T1000 (cell line): Measurements from ENCODE around the gene RNF220.
A peak's percentile ranks its signal among the peaks of the same experiment; 100 is the strongest.

Source experiments
- DNase-seq: peaks from one replicate; lab custom pipeline; 2025; ENCODE audit warnings: mixed read lengths; lab: John Stamatoyannopoulos, UW

Gene RNF220

DNA sequence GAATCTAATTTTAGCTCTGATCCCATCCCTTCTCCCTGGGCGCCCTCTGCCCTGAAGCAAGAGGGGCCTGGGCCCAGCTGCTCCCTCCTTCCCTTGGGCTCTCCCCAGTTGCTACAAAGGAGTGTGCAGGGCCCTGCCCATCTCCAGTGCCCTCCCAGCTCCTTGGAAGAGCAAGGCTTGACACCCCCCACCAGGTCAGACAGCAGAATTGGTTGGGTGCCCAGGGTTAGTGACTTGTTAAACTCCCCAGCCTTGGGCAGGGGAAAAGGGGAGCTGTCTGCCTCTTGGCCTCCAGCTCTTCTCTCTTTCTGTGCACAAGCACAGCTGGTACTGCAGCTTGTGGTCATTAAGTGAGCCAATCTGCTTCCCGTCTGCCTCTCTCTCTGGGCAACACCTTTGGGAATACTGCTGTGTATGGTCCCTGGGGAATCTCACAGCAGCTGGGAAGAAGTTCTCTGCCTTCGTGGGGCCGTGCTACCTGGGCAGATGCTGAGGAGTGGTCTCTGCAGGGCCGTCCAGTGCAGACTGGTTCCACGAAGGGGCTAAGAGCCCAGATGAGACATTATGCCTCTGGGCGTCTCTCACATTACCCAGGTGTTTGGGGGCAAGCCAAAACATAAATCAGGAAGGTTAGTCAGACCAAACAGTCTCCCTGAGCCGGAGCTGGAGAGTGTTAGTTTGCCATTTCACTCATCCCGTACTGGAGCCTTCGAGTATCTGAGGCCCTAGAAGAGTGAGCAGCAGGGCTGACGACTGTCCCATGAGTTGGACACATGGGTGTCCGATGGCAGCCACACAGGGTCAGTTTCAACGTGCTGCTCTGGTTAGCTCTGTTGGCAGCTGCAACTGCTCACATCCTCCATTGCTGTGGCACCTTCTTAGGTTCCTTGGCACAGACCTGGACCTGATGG lies 231.9 kb downstream of the RNF220 start:
- no peak for DNase-seq

DNA sequence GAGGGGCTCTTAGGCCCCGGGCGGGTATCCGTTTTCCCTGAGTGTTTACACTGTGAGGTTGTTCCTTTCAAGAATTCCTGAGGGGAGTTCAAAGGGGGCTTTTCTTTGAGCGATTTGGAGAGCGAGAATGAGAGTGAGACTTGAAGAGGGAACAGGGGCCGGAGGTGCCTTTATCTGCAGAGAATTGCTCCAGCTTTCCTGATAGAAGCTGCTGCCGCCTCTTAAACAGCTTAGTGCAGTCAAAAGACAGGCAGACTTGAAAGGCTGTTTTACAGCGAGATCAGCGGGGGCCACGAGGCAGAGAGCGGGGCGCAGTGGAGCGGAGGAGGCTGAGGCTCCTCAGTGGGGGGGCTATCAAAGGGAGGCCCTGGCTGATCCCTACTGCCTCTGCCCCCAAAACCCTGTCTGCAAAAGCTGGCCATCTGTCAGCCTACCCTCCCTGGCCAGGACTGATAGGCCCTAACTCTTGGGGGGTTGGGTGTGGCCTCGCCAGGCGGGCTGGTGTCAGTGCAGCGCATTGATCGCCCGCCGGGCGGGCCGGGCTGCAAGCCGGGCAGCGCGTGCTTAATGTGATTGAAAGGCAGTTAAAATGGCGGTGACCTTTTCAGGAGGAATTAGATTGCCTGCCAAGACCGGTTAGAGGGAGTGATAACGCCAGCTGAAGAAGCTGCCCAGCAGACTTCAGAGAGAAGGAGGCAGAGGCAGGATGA lies 232.8 kb downstream of the RNF220 start:
- DNase-seq, result no peak

DNA sequence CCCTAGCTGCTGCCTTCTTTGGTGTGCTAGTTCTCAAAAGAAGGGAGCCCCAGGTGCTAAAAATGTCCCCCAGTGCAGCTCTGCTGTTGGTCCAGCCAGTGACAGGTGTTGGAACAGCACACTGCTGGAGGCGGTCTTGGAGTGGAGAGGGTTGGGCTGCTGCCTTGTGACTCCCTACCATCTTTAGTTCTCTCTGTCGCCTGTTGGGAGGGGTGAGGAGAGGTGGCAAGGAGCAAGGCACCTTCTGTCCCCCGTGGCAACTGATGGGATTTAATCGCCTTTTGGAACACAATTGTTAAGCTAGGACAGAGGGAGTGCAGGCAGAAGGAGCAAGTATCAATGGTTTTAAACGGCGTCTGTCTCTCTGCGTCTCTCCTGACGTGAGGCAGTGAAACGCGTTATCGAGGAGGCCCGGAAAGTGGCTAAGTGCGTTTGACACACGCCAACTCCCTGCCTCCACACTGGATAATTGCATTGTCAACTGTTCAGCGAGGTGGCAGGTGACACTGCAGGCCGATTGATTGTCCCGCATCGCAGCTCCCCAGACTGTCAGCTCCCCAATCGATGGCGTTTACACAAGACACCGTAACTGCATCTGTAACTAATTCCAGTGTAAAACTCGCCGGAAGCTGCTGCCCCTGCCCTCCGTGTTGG lies 235.3 kb downstream of the RNF220 start:
- DNase-seq, result no peak

DNA sequence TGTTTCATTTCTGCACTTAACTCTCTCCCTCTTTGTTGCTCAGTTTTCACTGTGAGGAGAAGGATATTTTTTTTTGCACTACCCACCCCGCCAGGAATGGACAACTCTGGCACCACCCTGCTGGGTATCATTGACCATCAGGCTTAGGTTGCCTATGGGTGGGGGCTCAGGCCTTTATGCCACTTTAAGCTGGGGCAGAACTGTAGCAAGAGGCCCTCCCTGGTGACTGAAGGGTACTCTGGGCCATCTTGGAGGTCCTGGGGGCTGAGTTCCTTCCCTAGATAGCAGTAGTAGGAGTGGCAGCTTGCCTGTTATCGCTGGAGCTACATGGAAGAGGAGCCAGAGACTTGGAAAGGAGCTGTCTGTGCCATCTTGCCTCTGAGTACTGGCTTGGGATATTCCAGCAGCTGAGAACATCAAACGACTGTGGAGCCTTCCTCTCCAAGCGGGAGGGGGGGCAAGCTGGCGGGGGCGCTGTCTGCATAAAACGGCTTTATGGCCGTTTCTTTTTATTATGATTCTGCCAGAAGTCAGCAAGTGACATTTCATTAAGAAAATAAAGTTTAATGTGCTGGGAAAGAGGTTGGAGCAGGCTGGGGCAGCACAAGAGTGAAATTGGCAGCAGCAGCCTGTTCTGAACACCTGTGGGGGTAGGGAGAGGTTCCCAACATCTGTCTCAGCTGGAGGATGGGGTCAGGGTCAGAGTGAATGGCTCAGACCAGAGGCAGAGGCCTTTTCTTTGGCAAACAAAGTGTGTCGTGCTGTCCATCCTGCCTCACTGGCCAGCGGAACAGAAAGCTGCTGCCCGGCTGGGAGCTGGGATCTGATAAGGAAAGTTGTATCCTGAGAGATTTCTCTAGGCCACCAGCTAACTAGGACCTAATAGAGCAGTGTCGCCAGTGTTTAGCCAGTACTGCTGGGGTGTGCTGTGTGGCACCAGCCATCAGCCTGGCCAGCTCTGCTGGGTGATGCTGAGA lies 236.4 kb downstream of the RNF220 start:
- no peak for DNase-seq

DNA sequence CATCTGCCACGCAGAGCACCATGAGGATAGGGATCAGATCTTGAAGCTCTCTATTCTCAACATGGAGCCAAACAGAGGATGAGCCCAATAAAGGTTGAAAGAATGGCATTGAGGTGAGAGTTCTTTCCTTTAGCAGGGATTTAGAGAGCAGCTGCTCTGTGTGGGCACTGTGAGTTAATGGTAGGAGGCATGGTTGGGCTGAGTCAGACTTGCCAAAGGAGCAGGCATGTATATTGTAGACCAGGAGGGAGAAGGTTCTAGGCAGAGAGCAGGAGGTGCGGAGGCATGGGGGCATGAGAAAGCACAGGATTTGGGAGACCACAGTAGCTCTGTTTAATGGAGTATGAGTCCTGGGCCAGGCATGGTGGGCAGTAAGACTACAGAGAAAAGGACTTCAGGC lies 237.2 kb downstream of the RNF220 start:
- DNase-seq, result no peak

DNA sequence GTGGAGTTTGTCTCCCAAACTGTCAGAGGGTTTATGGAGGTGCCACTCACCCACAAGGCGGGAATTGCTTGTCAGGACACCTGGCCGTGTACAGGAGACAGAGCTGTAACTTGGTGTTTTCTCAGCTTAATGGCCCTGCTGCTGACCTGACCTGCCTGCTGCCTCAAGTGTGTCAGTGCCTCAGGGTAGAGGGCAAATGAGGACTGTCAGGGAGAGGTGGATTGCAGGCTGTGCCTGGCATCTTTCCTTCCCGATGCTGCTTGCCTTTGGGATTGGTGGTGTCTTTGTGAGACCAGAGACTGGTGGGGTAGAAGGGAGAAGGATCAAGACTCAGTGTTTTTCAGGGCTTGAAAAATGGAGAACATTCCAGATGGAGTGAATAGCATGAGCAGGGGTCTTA lies 237.9 kb downstream of the RNF220 start:
- no peak for DNase-seq

DNA sequence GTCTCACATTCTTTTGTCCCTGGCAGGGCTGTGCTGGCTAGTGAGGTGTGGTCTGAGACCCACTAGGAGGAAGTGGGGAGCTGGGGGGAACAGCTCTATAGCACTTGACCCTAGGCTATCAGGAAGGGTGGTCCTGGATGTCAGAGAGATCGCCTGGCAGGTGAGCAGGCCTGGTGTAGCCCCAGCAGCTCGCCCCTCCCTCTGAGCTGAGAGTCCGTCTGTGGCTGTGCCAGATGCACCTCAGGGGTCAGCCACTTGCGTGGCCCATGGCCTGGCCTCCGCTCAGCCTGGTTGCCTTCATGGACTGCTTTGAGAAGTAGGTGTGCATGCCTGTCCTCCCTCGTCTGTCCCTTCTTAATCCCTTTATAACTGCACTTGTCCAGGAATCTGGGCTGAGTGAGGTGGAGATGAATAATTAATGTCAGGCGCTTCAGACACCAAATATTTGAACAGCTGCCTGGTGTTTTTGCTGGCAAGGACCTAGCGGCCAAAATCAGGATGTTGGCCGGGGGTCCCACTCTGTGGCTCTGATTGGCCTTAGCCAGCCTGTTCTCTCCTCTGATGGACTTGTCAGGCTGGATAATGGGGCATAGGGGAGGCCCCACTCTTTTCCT lies 238.8 kb downstream of the RNF220 start:
- no peak for DNase-seq

DNA sequence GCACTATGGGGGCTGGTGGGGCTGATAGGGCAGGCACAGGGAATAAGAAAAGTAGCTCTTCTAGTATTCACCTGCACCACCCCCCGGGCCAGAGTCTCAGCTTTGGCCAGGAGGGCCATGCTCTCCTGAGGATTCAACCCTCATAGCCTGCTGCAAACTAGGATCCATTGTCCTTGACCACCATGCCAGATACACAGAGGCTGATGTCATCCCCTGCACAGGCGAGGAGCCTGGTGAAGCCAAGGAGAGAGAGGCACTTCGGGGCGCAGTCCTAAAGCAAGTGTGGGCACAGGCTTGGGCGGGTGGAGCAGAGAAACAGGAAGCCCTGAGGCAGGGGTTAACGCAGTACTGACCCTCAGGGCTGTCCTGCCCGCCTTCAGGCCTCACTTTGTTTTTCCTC lies 239.8 kb downstream of the RNF220 start:
- DNase-seq, result no peak

DNA sequence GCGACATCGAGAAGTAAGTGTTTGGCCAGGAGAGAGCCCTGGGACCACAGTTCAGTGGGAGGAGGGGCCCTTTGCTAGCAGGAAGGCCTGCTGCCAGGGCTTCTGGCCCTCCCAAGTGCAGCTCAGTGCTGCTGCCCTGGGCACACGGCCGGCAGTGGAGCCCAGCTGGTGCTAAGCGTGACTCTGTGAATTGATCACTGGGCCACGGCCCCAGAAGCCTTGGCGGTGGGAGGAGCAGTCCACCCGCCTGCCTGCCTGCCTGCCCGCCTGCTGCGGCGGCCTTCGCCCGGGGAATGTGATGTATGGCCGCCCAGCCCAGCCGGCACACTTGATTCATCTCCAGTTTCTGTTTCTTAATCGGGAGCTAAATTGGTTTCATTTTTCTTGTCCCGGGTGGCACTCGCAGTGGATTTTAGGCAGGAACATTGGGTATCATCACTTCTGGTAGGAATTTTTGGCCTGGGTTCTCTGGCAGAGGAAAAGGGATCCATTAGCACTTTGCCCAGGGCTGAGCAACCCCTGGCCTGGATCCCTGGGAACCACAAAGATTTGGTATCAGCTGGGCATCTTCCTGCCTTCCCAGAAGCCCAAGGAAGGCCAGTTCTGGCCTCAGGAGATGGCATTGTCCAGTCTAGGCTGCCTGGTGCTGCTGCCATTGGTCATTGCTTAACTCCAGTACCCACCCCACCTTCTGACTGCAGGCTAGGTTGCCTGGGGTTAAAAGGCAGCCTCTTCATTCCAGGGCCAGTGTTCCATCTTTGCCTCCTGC lies 240.6 kb downstream of the RNF220 start:
- DNase-seq, result no peak

DNA sequence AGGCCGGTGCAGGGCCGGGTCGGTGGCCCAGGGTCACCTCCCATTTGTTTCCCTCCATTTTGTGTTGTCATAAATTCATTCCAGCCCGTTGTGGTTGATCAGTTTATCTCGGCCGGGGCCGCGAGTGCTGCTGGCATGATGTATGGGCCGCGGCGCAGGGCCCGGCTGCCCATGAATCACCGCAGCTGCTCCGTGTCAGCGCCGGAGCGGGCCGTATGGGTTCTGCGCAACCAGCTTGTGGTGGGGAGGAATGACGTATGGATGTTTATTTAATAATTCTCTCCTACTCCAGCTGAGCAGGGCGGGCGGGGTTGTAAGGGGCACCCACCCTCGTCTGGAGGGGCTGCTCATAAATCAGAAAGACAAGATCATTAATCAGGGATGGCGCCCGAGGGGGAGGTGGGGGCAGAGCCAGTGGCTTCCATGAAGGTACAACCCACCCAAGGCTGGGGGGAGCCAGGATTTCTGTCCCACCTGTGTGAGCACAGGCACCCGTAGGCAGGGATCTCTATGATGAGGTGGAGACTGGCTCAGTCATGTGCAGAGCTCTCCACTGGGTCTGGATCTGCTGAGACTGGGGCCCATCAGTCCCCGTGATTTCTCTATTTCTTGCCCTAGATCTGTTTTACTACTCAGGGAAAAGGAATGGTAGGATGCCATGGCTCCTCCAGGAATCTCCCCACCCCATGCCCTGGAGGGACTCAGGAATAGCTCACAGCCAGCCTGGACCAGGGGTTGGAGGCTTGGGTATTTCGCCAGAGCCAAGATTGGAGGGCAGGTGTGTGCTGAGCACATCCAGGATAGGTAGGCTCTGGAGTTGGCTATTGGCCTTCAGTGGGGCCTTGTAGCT lies 241.4 kb downstream of the RNF220 start:
- DNase-seq, result no peak

DNA sequence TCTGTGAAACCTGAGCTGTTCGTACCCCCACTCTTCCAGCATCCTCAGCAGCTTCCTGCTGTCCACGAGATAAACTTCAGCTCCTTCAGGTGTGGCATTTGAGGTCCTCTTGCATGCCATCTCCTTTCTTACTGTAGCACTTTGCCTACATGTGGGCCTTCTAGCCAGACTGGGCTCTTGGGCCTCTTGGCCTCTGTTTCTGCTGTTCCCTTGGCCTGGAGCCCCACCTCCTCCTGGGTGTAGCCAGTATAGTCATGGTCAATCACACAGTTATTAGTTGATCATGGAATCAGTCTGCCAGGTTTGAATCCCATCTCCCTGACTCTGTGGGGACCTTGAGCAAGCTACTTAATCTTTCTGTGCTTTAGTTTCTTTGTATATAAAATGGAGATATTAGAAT lies 242.8 kb downstream of the RNF220 start:
- DNase-seq, result no peak

DNA sequence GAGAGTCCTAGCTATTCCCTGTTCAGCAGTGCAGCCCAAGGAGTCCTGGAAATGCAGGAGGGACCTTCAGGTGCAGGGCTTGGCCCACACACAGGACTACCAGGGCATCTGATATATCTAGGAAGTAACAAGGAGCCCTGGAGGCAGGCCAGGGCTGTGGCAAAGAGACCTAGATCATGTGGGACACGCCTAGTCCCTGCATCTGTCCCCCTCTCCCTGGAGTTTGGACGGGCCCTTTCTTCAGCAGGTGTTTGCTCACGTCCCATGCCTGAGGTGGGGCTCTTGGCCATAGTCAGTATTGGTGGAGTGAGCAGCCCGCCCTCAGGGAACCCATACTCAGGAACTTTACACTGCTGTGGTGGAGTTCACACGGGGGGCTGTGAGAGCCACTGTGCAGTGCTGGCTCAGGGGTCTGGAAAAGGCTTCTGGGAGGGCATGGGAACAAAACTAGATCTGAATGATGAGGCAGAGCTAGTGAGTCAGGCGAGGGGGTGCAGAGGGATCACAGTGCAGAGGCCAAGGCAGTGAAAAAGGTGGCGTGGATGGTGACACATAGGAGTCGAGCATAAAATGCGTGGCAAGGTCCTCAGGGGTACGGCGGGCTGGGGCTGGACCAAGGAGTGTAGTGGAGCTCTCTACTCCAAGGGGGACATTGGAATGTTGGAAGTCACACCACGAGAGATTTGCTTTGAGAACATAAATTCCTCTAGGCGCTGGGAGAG lies 243.6 kb downstream of the RNF220 start:
- DNase-seq, result no peak

DNA sequence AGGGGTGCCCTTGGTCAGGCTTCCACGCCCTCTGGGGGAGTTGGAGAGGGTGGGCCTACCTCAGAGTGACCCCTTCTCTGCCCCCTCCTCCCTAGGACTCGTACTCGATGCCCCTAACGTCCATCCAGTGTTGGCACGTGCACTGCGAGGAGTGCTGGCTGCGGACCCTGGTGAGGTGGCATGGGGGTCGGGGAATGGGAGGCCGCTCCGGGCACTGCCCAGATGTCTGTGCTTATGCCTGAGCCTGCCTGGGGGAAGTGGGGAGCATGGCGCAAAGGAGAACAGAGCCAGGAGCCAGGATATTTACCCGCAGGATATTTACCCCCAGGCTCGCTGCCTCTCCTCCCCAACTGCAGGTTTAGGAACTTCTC lies 244.7 kb downstream of the RNF220 start:
- no peak for DNase-seq

DNA sequence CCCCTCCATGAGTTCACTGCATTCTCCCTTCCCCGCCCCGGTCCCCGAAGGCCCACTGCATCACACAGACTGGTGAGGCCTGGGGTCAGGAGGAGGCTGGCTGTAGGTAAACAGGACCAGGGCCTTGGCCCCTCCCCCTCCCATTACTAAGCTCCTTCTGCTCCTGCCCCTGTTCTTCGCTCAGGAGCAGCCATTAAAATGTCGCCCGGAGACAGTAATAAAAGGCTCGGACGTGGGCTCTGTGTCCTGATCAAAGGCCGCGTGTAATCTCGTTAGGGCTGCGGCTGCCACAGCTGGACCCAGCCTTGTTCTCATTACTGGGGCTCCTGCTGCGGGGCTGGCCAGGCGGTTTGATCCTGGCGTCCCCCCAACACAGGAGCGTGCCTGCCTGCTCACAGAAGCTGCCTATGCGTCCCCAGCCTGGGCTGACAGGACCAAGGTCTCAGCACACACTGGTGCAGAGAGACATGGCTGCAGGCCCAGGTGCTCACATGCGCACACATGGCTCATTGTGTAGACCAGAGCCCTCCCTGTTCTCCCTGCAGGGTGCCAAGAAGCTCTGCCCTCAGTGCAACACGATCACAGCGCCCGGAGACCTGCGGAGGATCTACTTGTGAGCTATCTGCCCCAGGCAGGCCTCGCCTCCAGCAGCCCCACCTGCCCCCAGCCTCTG lies 245.2 kb downstream of the RNF220 start:
- DNase-seq, result no peak

DNA sequence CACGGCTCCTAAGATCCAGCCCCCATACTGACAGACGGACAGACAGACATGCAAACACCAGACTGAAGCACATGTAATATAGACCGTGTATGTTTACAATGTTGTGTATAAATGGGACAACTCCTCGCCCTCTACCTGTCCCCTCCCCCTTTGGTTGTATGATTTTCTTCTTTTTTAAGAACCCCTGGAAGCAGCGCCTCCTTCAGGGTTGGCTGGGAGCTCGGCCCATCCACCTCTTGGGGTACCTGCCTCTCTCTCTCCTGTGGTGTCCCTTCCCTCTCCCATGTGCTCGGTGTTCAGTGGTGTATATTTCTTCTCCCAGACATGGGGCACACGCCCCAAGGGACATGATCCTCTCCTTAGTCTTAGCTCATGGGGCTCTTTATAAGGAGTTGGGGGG lies 246.0 kb downstream of the RNF220 start:
- no peak for DNase-seq

DNA sequence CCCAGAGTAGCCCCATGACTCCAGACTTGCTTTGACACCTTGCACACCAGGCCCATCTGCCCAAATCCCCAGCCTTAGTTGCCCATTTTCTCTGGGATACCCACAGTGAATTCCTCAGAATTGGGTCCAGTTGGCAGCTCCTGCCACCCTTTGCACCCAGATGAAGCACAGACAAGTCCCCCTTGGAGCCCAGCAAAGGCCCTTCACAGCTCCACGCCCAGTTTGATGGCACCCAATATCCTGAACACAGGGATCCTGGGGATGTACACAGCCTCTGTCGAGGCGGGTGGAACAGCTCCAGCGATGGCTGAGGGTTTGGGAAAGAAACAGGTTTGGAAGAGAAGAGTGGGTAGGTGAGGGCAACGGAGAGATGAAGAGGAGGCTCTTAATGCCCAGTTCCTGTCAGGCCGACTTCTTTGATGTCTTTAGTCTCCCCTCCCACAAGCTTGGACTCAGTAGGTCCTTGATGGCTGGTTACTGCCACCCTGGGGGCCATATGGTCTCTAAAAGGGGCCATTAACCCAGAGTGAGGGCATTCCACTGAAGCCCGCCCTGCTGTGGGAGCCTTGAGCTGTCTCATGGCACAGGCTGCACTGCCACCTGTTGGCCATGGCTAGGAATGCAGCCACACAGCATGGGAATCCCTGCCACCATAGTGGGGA lies 247.5 kb downstream of the RNF220 start:
- DNase-seq, result peak; percentile 65

DNA sequence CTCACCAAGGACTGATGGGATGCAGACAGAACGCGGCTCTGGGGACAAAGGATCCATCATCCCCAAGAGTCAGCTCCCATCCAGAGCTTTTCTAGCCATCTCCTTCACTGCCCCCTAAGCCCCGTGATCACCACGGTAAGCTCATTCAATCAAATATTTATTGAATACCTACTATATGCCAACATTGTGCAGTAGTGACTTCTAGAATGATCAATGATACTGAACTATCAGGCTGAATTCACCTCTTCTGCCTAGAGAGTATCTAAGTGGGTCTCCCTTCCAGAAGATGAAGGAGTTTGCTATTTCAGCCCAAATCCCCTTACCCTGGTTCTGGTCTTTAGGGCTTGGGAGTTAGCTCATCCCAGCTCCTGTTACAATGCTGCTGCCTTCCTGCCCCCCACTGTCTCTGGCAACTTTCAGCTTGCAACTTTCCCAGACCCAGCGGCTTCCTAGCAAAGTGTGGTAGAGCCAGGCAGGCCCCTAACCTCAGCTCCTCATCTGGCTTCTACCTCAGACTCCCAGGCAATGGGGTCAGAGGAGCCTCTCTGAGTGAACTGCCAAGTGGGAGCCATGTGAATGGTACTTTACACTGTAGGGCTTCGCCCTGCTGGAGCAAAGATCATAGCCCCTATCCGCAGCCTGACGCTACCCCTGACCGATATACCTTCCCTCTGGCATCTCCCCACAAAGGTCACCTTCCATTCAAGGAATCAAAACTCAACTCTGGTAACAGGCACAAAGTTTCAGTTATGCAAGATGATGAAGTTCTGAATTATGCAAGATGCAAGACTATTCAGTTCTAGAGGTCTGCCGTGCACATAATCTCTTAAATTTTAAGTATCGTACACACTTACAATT lies 248.3 kb downstream of the RNF220 start:
- DNase-seq, result no peak
